Measurements from ENCODE around the gene SLC27A5. TPM values are rescaled to one million over a fixed set of nuclear protein-coding genes. Genes with fewer than 3 reads are reported as not detected.

Gene SLC27A5
- total and polyA plus RNA-seq, 2 of the 13 experiments (the other 11 are each of a cell fraction or from before 2014, with no cell fraction given), result 30.3 to 40.2 TPM

DNA sequence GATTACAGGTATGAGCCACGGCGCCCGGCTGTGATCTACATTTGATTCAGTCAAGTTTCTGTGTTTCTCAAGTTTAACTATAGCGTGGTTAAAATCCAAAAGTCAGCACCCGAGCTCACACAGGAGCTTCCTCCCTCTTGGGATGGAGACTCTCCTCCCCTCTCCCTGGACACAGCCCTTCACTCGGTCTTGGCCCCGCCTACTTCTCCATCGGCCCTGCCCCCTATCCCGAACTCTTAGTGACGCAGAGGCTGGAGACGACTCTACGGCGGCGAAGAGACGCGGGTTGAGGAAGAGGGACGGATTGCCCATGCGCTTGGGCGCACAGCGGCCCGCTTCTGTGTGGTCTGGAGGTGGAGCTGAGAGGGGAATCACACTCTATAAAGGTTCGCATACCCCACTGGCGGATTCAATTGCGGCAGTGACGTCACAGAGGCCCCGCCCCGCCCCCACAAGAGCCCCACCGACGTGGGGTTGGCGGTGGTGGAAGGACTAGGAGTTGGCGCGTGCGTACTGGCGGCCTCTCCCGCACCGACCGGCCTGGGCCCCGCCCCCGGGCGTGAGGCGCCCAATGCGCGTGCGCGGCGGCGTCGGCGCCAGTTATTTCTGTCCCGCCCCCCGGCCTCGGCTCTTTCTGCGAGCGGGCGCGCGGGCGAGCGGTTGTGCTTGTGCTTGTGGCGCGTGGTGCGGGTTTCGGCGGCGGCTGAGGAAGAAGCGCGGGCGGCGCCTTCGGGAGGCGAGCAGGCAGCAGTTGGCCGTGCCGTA lies 32.2 kb upstream of the SLC27A5 start, which contains the start of gene TRIM28 (continued):
- TF ChIP-seq, protein P1, sequence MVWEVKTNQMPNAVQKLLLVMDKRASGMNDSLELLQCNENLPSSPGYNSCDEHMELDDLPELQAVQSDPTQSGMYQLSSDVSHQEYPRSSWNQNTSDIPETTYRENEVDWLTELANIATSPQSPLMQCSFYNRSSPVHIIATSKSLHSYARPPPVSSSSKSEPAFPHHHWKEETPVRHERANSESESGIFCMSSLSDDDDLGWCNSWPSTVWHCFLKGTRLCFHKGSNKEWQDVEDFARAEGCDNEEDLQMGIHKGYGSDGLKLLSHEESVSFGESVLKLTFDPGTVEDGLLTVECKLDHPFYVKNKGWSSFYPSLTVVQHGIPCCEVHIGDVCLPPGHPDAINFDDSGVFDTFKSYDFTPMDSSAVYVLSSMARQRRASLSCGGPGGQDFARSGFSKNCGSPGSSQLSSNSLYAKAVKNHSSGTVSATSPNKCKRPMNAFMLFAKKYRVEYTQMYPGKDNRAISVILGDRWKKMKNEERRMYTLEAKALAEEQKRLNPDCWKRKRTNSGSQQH (CRISPR knock-in tag; IDR thresholded peaks at IDR 0.05; ENCODE audit: low read depth), result peak; percentile 57; the same call in 1 of the 2 replicates
- TF ChIP-seq ZNF660 (CRISPR knock-in tag; IDR thresholded peaks at IDR 0.05; ENCODE audit: borderline replicate concordance, low read depth), result no peak
- TF ChIP-seq, protein P2, sequence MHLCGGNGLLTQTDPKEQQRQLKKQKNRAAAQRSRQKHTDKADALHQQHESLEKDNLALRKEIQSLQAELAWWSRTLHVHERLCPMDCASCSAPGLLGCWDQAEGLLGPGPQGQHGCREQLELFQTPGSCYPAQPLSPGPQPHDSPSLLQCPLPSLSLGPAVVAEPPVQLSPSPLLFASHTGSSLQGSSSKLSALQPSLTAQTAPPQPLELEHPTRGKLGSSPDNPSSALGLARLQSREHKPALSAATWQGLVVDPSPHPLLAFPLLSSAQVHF (CRISPR knock-in tag; IDR thresholded peaks at IDR 0.05), result no peak
- TF ChIP-seq ZNF282 (IDR thresholded peaks at IDR 0.05; ENCODE audit: partially characterized antibody), result no peak
- peak; percentile 62; the same call in 1 of the 2 replicates for TF ChIP-seq CCDC6 (CRISPR knock-in tag; IDR thresholded peaks at IDR 0.05)
- TF ChIP-seq SNAPC2 (CRISPR knock-in tag; IDR thresholded peaks at IDR 0.05), result no peak
- peak; percentile 43; the same call in 1 of the 2 replicates for TF ChIP-seq BRCA1 (CRISPR knock-in tag; IDR thresholded peaks at IDR 0.05)
- 0 out of 2 replicates have a peak, but pooled peaks have one; percentile 27 for TF ChIP-seq ISL2 (CRISPR knock-in tag; IDR thresholded peaks at IDR 0.05)
- no peak for TF ChIP-seq KDM1A (CRISPR knock-in tag; IDR thresholded peaks at IDR 0.05)
- no peak; the same call in 1 of the 2 replicates for TF ChIP-seq ZFP90 (CRISPR knock-in tag; IDR thresholded peaks at IDR 0.05; ENCODE audit: borderline replicate concordance)
- TF ChIP-seq MXD4 (CRISPR knock-in tag; IDR thresholded peaks at IDR 0.05), result no peak; the same call in 1 of the 2 replicates
- TF ChIP-seq ZNF776 (CRISPR knock-in tag; IDR thresholded peaks at IDR 0.05), result 0 out of 2 replicates have a peak, but pooled peaks have one; percentile 68
- no peak for TF ChIP-seq SMARCE1 (IDR thresholded peaks at IDR 0.05; ENCODE audit: borderline replicate concordance)
- no peak for TF ChIP-seq ZBTB42 (CRISPR knock-in tag; IDR thresholded peaks at IDR 0.05)
- TF ChIP-seq FOXK1 (CRISPR knock-in tag; IDR thresholded peaks at IDR 0.05; ENCODE audit: borderline replicate concordance, low read depth), result no peak
- TF ChIP-seq JDP2 (CRISPR knock-in tag; IDR thresholded peaks at IDR 0.05; ENCODE audit: borderline replicate concordance), result peak; percentile 86; the same call in 1 of the 2 replicates
- TF ChIP-seq NFRKB (IDR thresholded peaks at IDR 0.05), result no peak
- TF ChIP-seq, protein P3, sequence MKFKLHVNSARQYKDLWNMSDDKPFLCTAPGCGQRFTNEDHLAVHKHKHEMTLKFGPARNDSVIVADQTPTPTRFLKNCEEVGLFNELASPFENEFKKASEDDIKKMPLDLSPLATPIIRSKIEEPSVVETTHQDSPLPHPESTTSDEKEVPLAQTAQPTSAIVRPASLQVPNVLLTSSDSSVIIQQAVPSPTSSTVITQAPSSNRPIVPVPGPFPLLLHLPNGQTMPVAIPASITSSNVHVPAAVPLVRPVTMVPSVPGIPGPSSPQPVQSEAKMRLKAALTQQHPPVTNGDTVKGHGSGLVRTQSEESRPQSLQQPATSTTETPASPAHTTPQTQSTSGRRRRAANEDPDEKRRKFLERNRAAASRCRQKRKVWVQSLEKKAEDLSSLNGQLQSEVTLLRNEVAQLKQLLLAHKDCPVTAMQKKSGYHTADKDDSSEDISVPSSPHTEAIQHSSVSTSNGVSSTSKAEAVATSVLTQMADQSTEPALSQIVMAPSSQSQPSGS (CRISPR knock-in tag; IDR thresholded peaks at IDR 0.05), result 0 out of 2 replicates have a peak, but pooled peaks have one; percentile 71
- TF ChIP-seq, protein P4, sequence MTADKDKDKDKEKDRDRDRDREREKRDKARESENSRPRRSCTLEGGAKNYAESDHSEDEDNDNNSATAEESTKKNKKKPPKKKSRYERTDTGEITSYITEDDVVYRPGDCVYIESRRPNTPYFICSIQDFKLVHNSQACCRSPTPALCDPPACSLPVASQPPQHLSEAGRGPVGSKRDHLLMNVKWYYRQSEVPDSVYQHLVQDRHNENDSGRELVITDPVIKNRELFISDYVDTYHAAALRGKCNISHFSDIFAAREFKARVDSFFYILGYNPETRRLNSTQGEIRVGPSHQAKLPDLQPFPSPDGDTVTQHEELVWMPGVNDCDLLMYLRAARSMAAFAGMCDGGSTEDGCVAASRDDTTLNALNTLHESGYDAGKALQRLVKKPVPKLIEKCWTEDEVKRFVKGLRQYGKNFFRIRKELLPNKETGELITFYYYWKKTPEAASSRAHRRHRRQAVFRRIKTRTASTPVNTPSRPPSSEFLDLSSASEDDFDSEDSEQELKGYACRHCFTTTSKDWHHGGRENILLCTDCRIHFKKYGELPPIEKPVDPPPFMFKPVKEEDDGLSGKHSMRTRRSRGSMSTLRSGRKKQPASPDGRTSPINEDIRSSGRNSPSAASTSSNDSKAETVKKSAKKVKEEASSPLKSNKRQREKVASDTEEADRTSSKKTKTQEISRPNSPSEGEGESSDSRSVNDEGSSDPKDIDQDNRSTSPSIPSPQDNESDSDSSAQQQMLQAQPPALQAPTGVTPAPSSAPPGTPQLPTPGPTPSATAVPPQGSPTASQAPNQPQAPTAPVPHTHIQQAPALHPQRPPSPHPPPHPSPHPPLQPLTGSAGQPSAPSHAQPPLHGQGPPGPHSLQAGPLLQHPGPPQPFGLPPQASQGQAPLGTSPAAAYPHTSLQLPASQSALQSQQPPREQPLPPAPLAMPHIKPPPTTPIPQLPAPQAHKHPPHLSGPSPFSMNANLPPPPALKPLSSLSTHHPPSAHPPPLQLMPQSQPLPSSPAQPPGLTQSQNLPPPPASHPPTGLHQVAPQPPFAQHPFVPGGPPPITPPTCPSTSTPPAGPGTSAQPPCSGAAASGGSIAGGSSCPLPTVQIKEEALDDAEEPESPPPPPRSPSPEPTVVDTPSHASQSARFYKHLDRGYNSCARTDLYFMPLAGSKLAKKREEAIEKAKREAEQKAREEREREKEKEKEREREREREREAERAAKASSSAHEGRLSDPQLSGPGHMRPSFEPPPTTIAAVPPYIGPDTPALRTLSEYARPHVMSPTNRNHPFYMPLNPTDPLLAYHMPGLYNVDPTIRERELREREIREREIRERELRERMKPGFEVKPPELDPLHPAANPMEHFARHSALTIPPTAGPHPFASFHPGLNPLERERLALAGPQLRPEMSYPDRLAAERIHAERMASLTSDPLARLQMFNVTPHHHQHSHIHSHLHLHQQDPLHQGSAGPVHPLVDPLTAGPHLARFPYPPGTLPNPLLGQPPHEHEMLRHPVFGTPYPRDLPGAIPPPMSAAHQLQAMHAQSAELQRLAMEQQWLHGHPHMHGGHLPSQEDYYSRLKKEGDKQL (CRISPR knock-in tag; IDR thresholded peaks at IDR 0.05; ENCODE audit: low read depth), result no peak
- peak; percentile 28; the same call in 1 of the 2 replicates for TF ChIP-seq ELF3 (CRISPR knock-in tag; IDR thresholded peaks at IDR 0.05)

All from HepG2 (cell line).